ENCODE measurements around the gene PSPN. TPM values are rescaled to one million over a fixed set of nuclear protein-coding genes. Genes with fewer than 3 reads are reported as not detected.
A peak's percentile ranks its signal among the peaks of the same experiment; 100 is the strongest.

The PSPN gene
- total RNA-seq, 1 donor from 2014 or later: 4.6 TPM

- Mint-ChIP-seq H3K27me3 (ENCODE audit: unreplicated experiment) (peaks cover 6% of the 10 kb centered on the region), H3K4me3 (ENCODE audit: unreplicated experiment) (peak overlapping the region; percentile 58), H3K4me1 (ENCODE audit: unreplicated experiment) (no peaks in the 10 kb centered on the region), H3K36me3 (ENCODE audit: low read depth, unreplicated experiment) (peaks cover 47% of the 10 kb centered on the region), H3K9me3 (ENCODE audit: unreplicated experiment) (no peaks in the 10 kb centered on the region), H3K27ac (ENCODE audit: unreplicated experiment) (no peak overlapping the region)
- no peak for DNase-seq (ENCODE audit: low spot score)
- no peak for TF ChIP-seq CTCF (IDR thresholded peaks at IDR 0.05; ENCODE audit: unreplicated experiment)
Observed at GRCh38 chr19:6383188-6383587, 7.5 kb upstream of the PSPN start.

- Mint-ChIP-seq H3K4me3 (ENCODE audit: unreplicated experiment) (no peak overlapping the region), H3K9me3 (ENCODE audit: unreplicated experiment) (no peaks in the 10 kb centered on the region), H3K4me1 (ENCODE audit: unreplicated experiment) (no peaks in the 10 kb centered on the region), H3K27ac (ENCODE audit: unreplicated experiment) (no peak overlapping the region), H3K36me3 (ENCODE audit: low read depth, unreplicated experiment) (peaks cover 45% of the 10 kb centered on the region), H3K27me3 (ENCODE audit: unreplicated experiment) (peaks cover 6% of the 10 kb centered on the region)
- DNase-seq (ENCODE audit: low spot score): no peak
- TF ChIP-seq CTCF (IDR thresholded peaks at IDR 0.05; ENCODE audit: unreplicated experiment): no peak
Observed at GRCh38 chr19:6381030-6381750, 5.5 kb upstream of the PSPN start.

GRCh38 chr19:6379744-6380143 lies 4.0 kb upstream of the PSPN start:
- no peak for DNase-seq (ENCODE audit: low spot score)
- no peaks in the 10 kb centered on the region for H3K4me1 Mint-ChIP-seq (ENCODE audit: unreplicated experiment)
- H3K27me3 Mint-ChIP-seq (ENCODE audit: unreplicated experiment): peaks cover 6% of the 10 kb centered on the region
- no peak overlapping the region for H3K27ac Mint-ChIP-seq (ENCODE audit: unreplicated experiment)
- H3K36me3 Mint-ChIP-seq (ENCODE audit: low read depth, unreplicated experiment): peaks cover 35% of the 10 kb centered on the region
- no peak for TF ChIP-seq CTCF (IDR thresholded peaks at IDR 0.05; ENCODE audit: unreplicated experiment)
- no peaks in the 10 kb centered on the region for H3K9me3 Mint-ChIP-seq (ENCODE audit: unreplicated experiment)
- peak overlapping the region; percentile 85 for H3K4me3 Mint-ChIP-seq (ENCODE audit: unreplicated experiment)

GRCh38 chr19:6378486-6378885 lies 2.8 kb upstream of the PSPN start:
- Mint-ChIP-seq H3K36me3 (ENCODE audit: low read depth, unreplicated experiment) (peaks cover 39% of the 10 kb centered on the region), H3K27ac (ENCODE audit: unreplicated experiment) (no peak overlapping the region), H3K27me3 (ENCODE audit: unreplicated experiment) (peaks cover 9% of the 10 kb centered on the region), H3K9me3 (ENCODE audit: unreplicated experiment) (no peaks in the 10 kb centered on the region), H3K4me3 (ENCODE audit: unreplicated experiment) (no peak overlapping the region), H3K4me1 (ENCODE audit: unreplicated experiment) (peaks cover 3% of the 10 kb centered on the region)
- no peak for TF ChIP-seq CTCF (IDR thresholded peaks at IDR 0.05; ENCODE audit: unreplicated experiment)
- DNase-seq (ENCODE audit: low spot score): no peak

DNA sequence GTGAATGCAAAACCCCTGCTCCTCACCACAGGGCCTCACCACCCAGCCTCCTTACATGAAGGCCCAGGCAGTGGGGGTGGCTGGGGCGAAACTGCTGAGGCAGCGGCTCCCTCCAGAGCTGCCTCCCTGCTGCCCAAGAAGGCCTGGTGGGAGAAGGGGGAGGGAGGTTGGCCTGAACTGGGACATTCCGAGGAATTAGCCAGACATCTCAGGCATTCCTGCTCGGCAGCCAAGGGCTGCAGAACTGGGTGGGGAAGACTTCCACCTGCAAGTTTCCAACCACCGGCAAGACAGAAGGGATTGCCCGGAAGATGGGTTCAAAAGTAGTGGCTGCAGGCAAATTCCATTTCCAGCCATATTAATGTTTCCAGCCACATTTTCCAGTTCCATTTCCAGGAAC lies 2.3 kb upstream of the PSPN start:
- no peak for DNase-seq (ENCODE audit: low spot score)
- H3K4me1 Mint-ChIP-seq (ENCODE audit: unreplicated experiment): peaks cover 3% of the 10 kb centered on the region
- H3K36me3 Mint-ChIP-seq (ENCODE audit: low read depth, unreplicated experiment): peaks cover 35% of the 10 kb centered on the region
- no peak for TF ChIP-seq CTCF (IDR thresholded peaks at IDR 0.05; ENCODE audit: unreplicated experiment)
- no peak overlapping the region for H3K27ac Mint-ChIP-seq (ENCODE audit: unreplicated experiment)
- H3K27me3 Mint-ChIP-seq (ENCODE audit: unreplicated experiment): peaks cover 7% of the 10 kb centered on the region
- no peaks in the 10 kb centered on the region for H3K9me3 Mint-ChIP-seq (ENCODE audit: unreplicated experiment)
- H3K4me3 Mint-ChIP-seq (ENCODE audit: unreplicated experiment): no peak overlapping the region
